Coronary artery (tissue), 2 donors: ENCODE results near the gene KLK12.

ENCODE experiments used
- DNase-seq: peaks from one replicate; pipeline ENCODE4 v3.0.0-alpha.2; 2017; ENCODE audit warnings: low spot score
- H3K27ac ChIP-seq, 2 donors: fragments of 200-600 bp; sonication (generic); one replicate each; pipeline ENCODE4 v1.5.1; 2016 to 2019
- H3K4me3 ChIP-seq: fragments of 200-600 bp; sonication (generic); 2 replicates; pipeline ENCODE4 v1.5.1; 2016; ENCODE audit warnings: mild to moderate bottlenecking, moderate library complexity
- CTCF ChIP-seq: fragments of 200-600 bp; sonication (generic); IDR thresholded peaks from one replicate; pipeline ENCODE4 v1.5.1; 2019; ENCODE audit warnings: antibody characterized with exemption

KLK12 gene

GRCh38 chr19:51078731-51079130, 43.9 kb upstream of the KLK12 start:
- Histone ChIP-seq H3K27ac (no peak overlapping the region), H3K4me3 (no peak overlapping the region)
- no peak for DNase-seq
- TF ChIP-seq CTCF, result no peak

- TF ChIP-seq CTCF, result no peak
- Histone ChIP-seq H3K27ac (no peak overlapping the region), H3K4me3 (no peak overlapping the region)
- DNase-seq, result no peak
Observed at GRCh38 chr19:51078104-51078503, 43.3 kb upstream of the KLK12 start.

GRCh38 chr19:51076631-51077213, 41.9 kb upstream of the KLK12 start:
- no peak for DNase-seq
- Histone ChIP-seq H3K27ac (no peak overlapping the region), H3K4me3 (no peak overlapping the region)
- no peak for TF ChIP-seq CTCF

GRCh38 chr19:51075998-51076397, 41.2 kb upstream of the KLK12 start:
- H3K4me3 ChIP-seq, result no peak overlapping the region
- TF ChIP-seq CTCF, result no peak
- H3K27ac ChIP-seq, result no peak overlapping the region
- DNase-seq, result no peak

GRCh38 chr19:51071095-51071405, 36.2 kb upstream of the KLK12 start:
- TF ChIP-seq CTCF, result no peak
- no peak overlapping the region for H3K27ac ChIP-seq

GRCh38 chr19:51070334-51071094, 35.7 kb upstream of the KLK12 start:
- no peak overlapping the region for H3K4me3 ChIP-seq
- no peak overlapping the region for H3K27ac ChIP-seq
- TF ChIP-seq CTCF, result no peak
- DNase-seq, result no peak

More at GRCh38 chr19:51071095-51071405, 36.2 kb upstream of the KLK12 start:
- DNase-seq, result no peak
- H3K4me3 ChIP-seq, result no peak overlapping the region
